Mesendoderm (in vitro differentiated cells): ENCODE data around the gene GAPVD1.

Source experiments
- DNase-seq: peaks from one replicate; pipeline ENCODE4 v3.0.0; 2013
- H2AK5ac ChIP-seq: 2 replicates; pipeline ENCODE4 v1.6.1; 2013; ENCODE audit warnings: low read length, inconsistent platforms
- H2BK120ac ChIP-seq: 2 replicates; pipeline ENCODE4 v1.6.1; 2013; ENCODE audit warnings: low read depth, mild to moderate bottlenecking, low read length, moderate library complexity, mixed read lengths
- H2BK15ac ChIP-seq: replicated peaks from 2 replicates; pipeline ENCODE4 v1.6.1; 2013; ENCODE audit warnings: low read depth, mild to moderate bottlenecking, moderate library complexity
- H2BK5ac ChIP-seq: 2 replicates; pipeline ENCODE4 v1.6.1; 2013; ENCODE audit warnings: low read length, inconsistent platforms
- H3K18ac ChIP-seq: 2 replicates; pipeline ENCODE4 v1.6.1; 2013; ENCODE audit warnings: mild to moderate bottlenecking, low read length, mixed read lengths
- H3K23ac ChIP-seq: one replicate; pipeline ENCODE4 v1.6.1; 2013; ENCODE audit warnings: low read length
- H3K27ac ChIP-seq: 2 replicates; pipeline ENCODE4 v1.5.1; 2013; ENCODE audit warnings: low read depth, mild to moderate bottlenecking, inconsistent platforms, low read length, moderate library complexity
- H3K27me3 ChIP-seq: 2 replicates; pipeline ENCODE4 v1.6.1; 2013; ENCODE audit warnings: low read length, control low read depth, mild to moderate bottlenecking, inconsistent platforms; ENCODE audit not compliant: insufficient read depth, poor library complexity
- H3K36me3 ChIP-seq: 2 replicates; pipeline ENCODE4 v1.6.1; 2013; ENCODE audit warnings: low read length, inconsistent platforms; ENCODE audit not compliant: control insufficient read depth, insufficient read depth
- H3K4ac ChIP-seq: one replicate; pipeline ENCODE4 v1.6.1; 2013; ENCODE audit warnings: low read depth, mild to moderate bottlenecking, low read length, moderate library complexity
- H3K4me1 ChIP-seq: 2 replicates; pipeline ENCODE4 v1.6.1; 2013; ENCODE audit warnings: low read depth, low read length, inconsistent platforms; ENCODE audit not compliant: control insufficient read depth
- H3K4me2 ChIP-seq: 2 replicates; pipeline ENCODE4 v1.6.1; 2013; ENCODE audit warnings: low read length
- H3K4me3 ChIP-seq: 2 replicates; pipeline ENCODE4 v1.5.1; 2013; ENCODE audit warnings: mild to moderate bottlenecking, low read length
- H3K56ac ChIP-seq: one replicate; pipeline ENCODE4 v1.6.1; 2013; ENCODE audit warnings: low read length
- H3K79me1 ChIP-seq: 2 replicates; pipeline ENCODE4 v1.6.1; 2013; ENCODE audit warnings: low read length, inconsistent platforms
- H3K79me2 ChIP-seq: 2 replicates; pipeline ENCODE4 v1.6.1; 2013; ENCODE audit warnings: mild to moderate bottlenecking, low read length; ENCODE audit not compliant: control insufficient read depth, insufficient read depth
- H3K9ac ChIP-seq: 2 replicates; pipeline ENCODE4 v1.6.1; 2013; ENCODE audit warnings: low read length, inconsistent platforms
- H4K5ac ChIP-seq: one replicate; pipeline ENCODE4 v1.6.1; 2013; ENCODE audit warnings: low read length
- H4K8ac ChIP-seq: one replicate; pipeline ENCODE4 v1.6.1; 2013; ENCODE audit warnings: low read depth, mild to moderate bottlenecking, control low read depth, low read length, moderate library complexity
- WGBS: extraction: QIAGEN DNeasy Blood & Tissue Kit; methylation state at CpG from one replicate; pipeline ENCODE4 v1.1.7; 2013; ENCODE audit warnings: low lambda C conversion rate, missing lambda C conversion rate; ENCODE audit not compliant: insufficient coverage; ENCODE audit errors: extremely low coverage; 5-methylcytosine and 5-hydroxymethylcytosine counted together

Gene GAPVD1

DNA sequence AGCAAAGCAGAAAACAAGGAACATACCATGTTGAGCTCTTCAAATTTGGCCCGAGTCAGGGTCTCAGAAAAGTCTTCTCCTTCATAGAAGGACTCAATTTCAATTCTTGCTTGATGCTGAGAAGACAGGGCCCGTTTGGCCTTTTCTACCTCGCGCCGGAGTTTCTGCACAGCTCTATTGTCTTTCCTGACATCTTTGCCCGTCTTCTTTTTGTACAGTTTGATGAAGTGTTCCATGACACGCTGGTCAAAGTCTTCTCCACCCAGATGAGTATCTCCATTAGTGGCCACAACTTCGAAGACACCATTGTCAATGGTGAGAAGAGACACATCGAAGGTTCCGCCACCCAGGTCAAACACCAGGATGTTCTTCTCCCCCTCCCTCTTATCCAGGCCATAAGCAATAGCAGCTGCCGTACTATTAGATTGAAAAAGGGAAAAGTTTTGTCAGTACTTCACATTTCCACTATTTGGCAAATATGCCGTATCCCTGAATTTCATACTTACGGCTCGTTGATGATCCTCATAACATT lies 22.6 kb upstream of the GAPVD1 start:
- Histone ChIP-seq H3K23ac (no peak overlapping the region), H3K27me3 (no peaks in the 10 kb centered on the region), H2BK15ac (no peak overlapping the region), H3K18ac (no peak overlapping the region), H2AK5ac (no peak overlapping the region), H3K79me2 (peaks cover 39% of the 10 kb centered on the region), H3K36me3 (peaks cover 13% of the 10 kb centered on the region), H3K4me2 (peak overlapping the region; percentile 57), H2BK120ac (no peak overlapping the region), H3K4me1 (peaks cover 1% of the 10 kb centered on the region), H3K27ac (no peak overlapping the region), H3K9ac (peak overlapping the region; percentile 55), H3K4me3 (no peak overlapping the region), H3K56ac (peak overlapping the region; percentile 56), H4K5ac (no peak overlapping the region), H3K4ac (no peak overlapping the region), H4K8ac (no peak overlapping the region), H3K79me1 (peaks cover 3% of the 10 kb centered on the region), H2BK5ac (no peak overlapping the region)
- no CpG with 5 or more reads among the region's 14 CpGs for WGBS
- no peak for DNase-seq

DNA sequence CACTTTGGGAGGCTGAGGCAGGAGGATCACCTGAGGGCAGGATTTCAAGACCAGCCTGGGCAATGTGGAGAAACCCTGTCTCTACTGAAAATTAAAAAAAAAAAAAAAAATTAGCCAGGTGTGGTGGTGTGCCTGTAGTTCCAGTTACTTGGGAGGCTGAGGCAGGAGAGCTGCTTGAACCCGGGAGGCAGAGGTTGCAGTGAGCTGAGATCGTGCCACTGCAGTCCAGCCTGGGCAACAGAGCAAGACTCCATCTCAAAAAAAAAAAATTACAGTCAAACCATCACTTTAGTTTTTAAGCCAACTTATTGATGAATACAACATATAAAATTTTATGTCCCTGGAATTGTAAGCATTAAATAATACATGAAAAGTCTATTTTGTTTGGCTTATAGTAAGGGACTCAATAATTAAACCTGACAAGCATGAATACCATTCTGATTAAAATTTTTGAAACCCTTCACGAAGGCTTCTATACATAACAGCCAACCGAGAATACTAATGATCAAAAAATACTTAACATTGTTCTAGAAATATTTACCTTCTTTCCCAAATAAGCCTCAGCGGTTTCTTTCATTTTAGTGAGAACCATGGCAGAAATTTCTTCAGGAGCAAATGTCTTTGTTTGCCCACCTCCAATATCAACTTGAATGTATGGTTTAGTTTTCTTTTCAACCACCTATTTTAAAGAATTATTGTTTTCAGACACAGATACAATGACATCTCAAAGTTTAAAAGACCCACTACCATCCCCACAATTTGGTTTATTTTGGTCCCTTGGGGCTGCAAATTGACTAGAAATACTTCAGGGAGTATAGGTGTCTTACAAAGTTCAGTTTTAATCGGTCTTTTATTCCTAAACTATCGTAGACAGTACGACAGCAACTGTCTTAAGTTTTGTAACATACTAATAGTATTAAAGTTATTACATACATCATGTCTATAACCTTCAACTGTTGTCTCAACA lies 21.7 kb upstream of the GAPVD1 start:
- no peak overlapping the region for H4K5ac ChIP-seq
- H3K9ac ChIP-seq, result peak overlapping the region; percentile 100

DNA sequence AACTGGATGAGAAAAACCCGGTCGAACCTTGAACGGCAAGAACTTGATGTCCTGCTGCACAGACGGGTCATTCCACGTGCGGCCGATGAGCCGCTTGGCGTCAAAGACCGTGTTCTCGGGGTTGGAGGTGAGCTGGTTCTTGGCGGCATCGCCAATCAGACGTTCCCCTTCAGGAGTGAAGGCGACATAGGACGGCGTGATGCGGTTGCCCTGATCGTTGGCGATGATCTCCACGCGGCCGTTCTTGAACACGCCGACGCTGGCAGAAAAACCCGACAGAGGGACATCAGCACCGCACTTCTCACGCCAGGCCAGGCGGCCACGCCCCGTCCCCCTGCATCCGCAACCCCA lies 21.0 kb upstream of the GAPVD1 start:
- no peaks in the 10 kb centered on the region for H3K27me3 ChIP-seq
- H2BK120ac ChIP-seq, result no peak overlapping the region
- peak overlapping the region; percentile 83 for H3K4me3 ChIP-seq
- no CpG with 5 or more reads among the region's 33 CpGs for WGBS
- peak overlapping the region; percentile 100 for H3K56ac ChIP-seq
- H4K5ac ChIP-seq, result no peak overlapping the region
- no peak overlapping the region for H3K4ac ChIP-seq
- DNase-seq, result peak; percentile 49
- peak overlapping the region; percentile 97 for H2AK5ac ChIP-seq
- peaks cover 3% of the 10 kb centered on the region for H3K79me1 ChIP-seq
- no peak overlapping the region for H4K8ac ChIP-seq
- H3K23ac ChIP-seq, result peak overlapping the region; percentile 100
- peak overlapping the region; percentile 100 for H3K9ac ChIP-seq
- H3K36me3 ChIP-seq, result peaks cover 13% of the 10 kb centered on the region
- peaks cover 39% of the 10 kb centered on the region for H3K79me2 ChIP-seq
- H3K4me1 ChIP-seq, result peaks cover 1% of the 10 kb centered on the region
- peak overlapping the region; percentile 7 for H3K4me2 ChIP-seq
- H3K18ac ChIP-seq, result no peak overlapping the region
- no peak overlapping the region for H2BK15ac ChIP-seq
- peak overlapping the region; percentile 34 for H3K27ac ChIP-seq
- peak overlapping the region; percentile 78 for H2BK5ac ChIP-seq

More for the DNA sequence above, 21.7 kb upstream of the GAPVD1 start:
- Histone ChIP-seq H2BK120ac (no peak overlapping the region), H2BK15ac (no peak overlapping the region), H3K4ac (no peak overlapping the region), H3K27ac (no peak overlapping the region), H3K18ac (no peak overlapping the region), H2BK5ac (no peak overlapping the region), H3K4me3 (peak overlapping the region; percentile 83), H3K36me3 (peaks cover 13% of the 10 kb centered on the region), H3K4me1 (peaks cover 1% of the 10 kb centered on the region), H2AK5ac (no peak overlapping the region), H3K4me2 (peak overlapping the region; percentile 57), H3K79me1 (peaks cover 3% of the 10 kb centered on the region), H4K8ac (no peak overlapping the region), H3K79me2 (peaks cover 39% of the 10 kb centered on the region), H3K23ac (no peak overlapping the region), H3K56ac (peak overlapping the region; percentile 100), H3K27me3 (no peaks in the 10 kb centered on the region)
- DNase-seq, result no peak
- WGBS, result no CpG with 5 or more reads among the region's 8 CpGs

DNA sequence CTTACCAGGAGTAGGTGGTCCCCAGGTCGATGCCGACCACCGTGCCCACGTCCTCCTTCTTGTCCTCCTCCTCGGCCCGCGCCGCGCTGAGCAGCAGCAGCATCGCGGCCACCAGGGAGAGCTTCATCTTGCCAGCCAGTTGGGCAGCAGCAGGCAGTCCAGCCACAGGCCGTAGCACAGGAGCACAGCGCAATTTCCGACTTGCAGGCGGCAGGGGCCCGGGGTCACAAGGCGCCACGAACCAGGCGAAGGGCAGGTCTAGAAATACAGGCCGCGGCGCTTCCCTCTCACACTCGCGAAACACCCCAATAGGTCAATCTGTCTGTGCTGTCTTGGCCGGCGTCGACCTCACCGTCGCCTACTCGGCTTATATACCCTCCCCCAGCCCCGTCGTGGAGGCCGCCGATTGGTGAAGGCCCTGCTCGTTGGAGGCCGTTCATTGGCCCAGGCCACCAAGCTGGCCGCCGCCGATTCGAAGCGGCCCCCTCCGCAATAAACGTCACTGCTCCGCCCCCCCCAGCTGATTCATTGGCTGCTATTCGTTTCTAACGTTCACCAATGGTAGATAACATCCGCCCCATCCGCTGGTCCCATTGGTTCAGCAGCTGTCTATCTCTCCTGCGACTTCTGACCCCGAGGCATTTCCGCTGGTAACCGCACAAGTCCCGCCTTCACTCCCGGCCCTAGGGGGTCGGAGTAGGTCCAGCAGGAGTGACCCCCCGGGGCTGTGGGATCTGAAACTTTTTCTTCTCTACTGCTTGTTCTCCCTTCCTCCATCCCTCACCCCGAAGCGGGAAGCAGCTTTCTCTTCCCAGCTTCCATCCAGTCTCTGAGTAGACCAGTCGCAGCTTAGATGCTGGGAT lies 20.4 kb upstream of the GAPVD1 start, which contains the start of gene HSPA5:
Gene HSPA5, minus strand, starts transcription at position 344 of the 863 bp plus-strand sequence. Its CDS starts 217 bp downstream, at position 127.
- H2BK15ac ChIP-seq, result no peak within 1 kb of the TSS
- H3K23ac ChIP-seq, result peak within 1 kb of the TSS; percentile 100
- peaks cover 1% of the 10 kb centered on the region for H3K4me1 ChIP-seq
- H3K4ac ChIP-seq, result peak within 1 kb of the TSS; percentile 95
- H3K56ac ChIP-seq, result peak within 1 kb of the TSS; percentile 100
- peak within 1 kb of the TSS; percentile 15 for H3K4me2 ChIP-seq
- peak; percentile 100 for DNase-seq
- H3K36me3 ChIP-seq, result peaks cover 10% of the 10 kb centered on the region
- H3K18ac ChIP-seq, result peak within 1 kb of the TSS; percentile 35
- H3K27me3 ChIP-seq, result no peaks in the 10 kb centered on the region
- H4K8ac ChIP-seq, result peak within 1 kb of the TSS; percentile 67
- peaks cover 39% of the 10 kb centered on the region for H3K79me2 ChIP-seq
- peak within 1 kb of the TSS; percentile 83 for H3K4me3 ChIP-seq
- peak within 1 kb of the TSS; percentile 82 for H4K5ac ChIP-seq
- peak within 1 kb of the TSS; percentile 97 for H2AK5ac ChIP-seq
- peaks cover 3% of the 10 kb centered on the region for H3K79me1 ChIP-seq
- H2BK5ac ChIP-seq, result peak within 1 kb of the TSS; percentile 78
- no CpG with 5 or more reads among the region's 59 CpGs for WGBS
- H3K27ac ChIP-seq, result peak within 1 kb of the TSS; percentile 46
- peak within 1 kb of the TSS; percentile 100 for H3K9ac ChIP-seq
- no peak within 1 kb of the TSS for H2BK120ac ChIP-seq

DNA sequence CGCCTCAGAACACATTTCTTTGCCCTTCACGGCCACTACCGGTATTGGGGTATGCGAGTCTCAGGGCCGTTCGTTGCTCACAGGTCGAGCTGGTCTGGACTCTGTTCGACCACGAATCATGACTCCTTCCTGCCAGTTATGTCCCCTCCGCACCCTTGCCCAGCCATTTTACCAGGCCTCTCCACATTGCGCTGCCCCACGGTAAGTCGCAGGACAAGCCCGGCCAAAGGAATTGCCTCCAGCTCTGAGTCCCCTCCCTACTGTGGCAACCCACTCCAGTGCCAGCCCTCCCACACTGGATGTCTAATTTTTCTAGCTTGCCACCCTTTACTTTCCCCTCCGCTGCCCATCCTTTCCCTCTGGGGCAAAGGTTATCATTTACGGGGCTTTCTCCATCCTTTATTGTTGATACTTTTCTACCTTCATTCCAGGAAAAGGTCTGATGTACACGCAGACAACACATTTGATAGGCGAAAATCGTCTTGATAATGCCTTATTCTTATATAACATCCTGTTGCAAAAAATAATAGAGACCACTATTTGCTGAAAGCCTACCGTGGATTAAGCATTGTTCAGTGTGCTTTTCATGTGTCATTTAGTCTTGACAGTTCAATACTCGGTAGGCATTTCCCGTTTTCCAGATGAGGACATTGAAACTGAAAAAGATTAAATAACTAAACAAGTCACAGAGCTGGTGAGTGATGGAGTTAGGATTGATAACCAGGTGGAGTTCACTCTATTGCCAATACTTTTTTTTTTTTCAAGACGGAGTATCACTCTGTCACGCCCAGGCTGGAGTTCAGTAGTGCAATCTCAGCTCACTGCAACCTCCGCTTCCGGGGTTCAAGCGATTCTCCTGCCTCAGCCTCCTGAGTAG lies 19.5 kb upstream of the GAPVD1 start:
- peak overlapping the region; percentile 15 for H3K4me2 ChIP-seq
- H3K18ac ChIP-seq, result peak overlapping the region; percentile 35
- H3K9ac ChIP-seq, result peak overlapping the region; percentile 87
- H3K36me3 ChIP-seq, result peaks cover 8% of the 10 kb centered on the region
- peak overlapping the region; percentile 27 for H2AK5ac ChIP-seq
- DNase-seq, result no peak
- H3K56ac ChIP-seq, result peak overlapping the region; percentile 99
- no peaks in the 10 kb centered on the region for H3K27me3 ChIP-seq
- H2BK5ac ChIP-seq, result peak overlapping the region; percentile 12
- H3K27ac ChIP-seq, result peak overlapping the region; percentile 46
- peak overlapping the region; percentile 82 for H4K5ac ChIP-seq
- no peak overlapping the region for H3K23ac ChIP-seq
- no peak overlapping the region for H2BK120ac ChIP-seq
- H4K8ac ChIP-seq, result peak overlapping the region; percentile 67
- peak overlapping the region; percentile 95 for H3K4ac ChIP-seq
- peak overlapping the region; percentile 76 for H3K4me3 ChIP-seq
- H2BK15ac ChIP-seq, result no peak overlapping the region
- peaks cover 1% of the 10 kb centered on the region for H3K4me1 ChIP-seq
- no CpG with 5 or more reads among the region's 27 CpGs for WGBS
- peaks cover 38% of the 10 kb centered on the region for H3K79me2 ChIP-seq
- H3K79me1 ChIP-seq, result peaks cover 3% of the 10 kb centered on the region
